Measurements from ENCODE around the gene DLX2.
"Not testable (repeated sequence)": the region's sequence is repeated elsewhere in the genome, so short reads cannot be mapped to it uniquely, and the experiment has no call there.

Gene DLX2

GRCh38 chr2:172102391-172103359, at the start of gene DLX2:
TSS of gene DLX2 (minus strand) at chr2:172102900. CDS start at chr2:172102538, 362 bp downstream.
- peak; percentile 70 for ATAC-seq
- TF ChIP-seq ZNF70 (CRISPR knock-in tag; IDR thresholded peaks at IDR 0.05) = no peak
- TF ChIP-seq ARNTL (CRISPR knock-in tag; IDR thresholded peaks at IDR 0.05; ENCODE audit: borderline replicate concordance, low read depth) = no peak
- no peak for TF ChIP-seq ZFP3 (CRISPR knock-in tag; IDR thresholded peaks at IDR 0.05)
- TF ChIP-seq ISL1 (CRISPR knock-in tag; IDR thresholded peaks at IDR 0.05) = no peak
- TF ChIP-seq POU6F1 (CRISPR knock-in tag; IDR thresholded peaks at IDR 0.05; ENCODE audit: borderline replicate concordance, low read depth) = no peak
- TF ChIP-seq CSDC2 (CRISPR knock-in tag; IDR thresholded peaks at IDR 0.05) = no peak
- TF ChIP-seq ZNF565 (CRISPR knock-in tag; conservative IDR thresholded peaks at IDR 0.05; ENCODE audit: low read depth) = no peak
- TF ChIP-seq ESRRG (CRISPR knock-in tag; IDR thresholded peaks at IDR 0.05) = no peak
- no peak for TF ChIP-seq PATZ1 (CRISPR knock-in tag; IDR thresholded peaks at IDR 0.05; ENCODE audit: borderline replicate concordance)
- no peak for TF ChIP-seq GLIS3 (CRISPR knock-in tag; IDR thresholded peaks at IDR 0.05)
- no peak for TF ChIP-seq PPARA (CRISPR knock-in tag; IDR thresholded peaks at IDR 0.05; ENCODE audit: borderline replicate concordance)
- TF ChIP-seq ZNF8 (CRISPR knock-in tag; IDR thresholded peaks at IDR 0.05) = no peak
- no peak for TF ChIP-seq TOX (CRISPR knock-in tag; IDR thresholded peaks at IDR 0.05; ENCODE audit: borderline replicate concordance)
- no peak for TF ChIP-seq CREB5 (CRISPR knock-in tag; IDR thresholded peaks at IDR 0.05; ENCODE audit: low read depth)

- ATAC-seq = peak; percentile 75
- TF ChIP-seq ZFP3 (CRISPR knock-in tag; IDR thresholded peaks at IDR 0.05) = no peak
- no peak for TF ChIP-seq OSR1 (CRISPR knock-in tag; IDR thresholded peaks at IDR 0.05)
- no peak for TF ChIP-seq ZNF70 (CRISPR knock-in tag; IDR thresholded peaks at IDR 0.05)
- TF ChIP-seq CREB5 (CRISPR knock-in tag; IDR thresholded peaks at IDR 0.05; ENCODE audit: low read depth) = no peak
- no peak for TF ChIP-seq TSHZ2 (CRISPR knock-in tag; IDR thresholded peaks at IDR 0.05)
- no peak for TF ChIP-seq TCF4 (CRISPR knock-in tag; IDR thresholded peaks at IDR 0.05; ENCODE audit: borderline replicate concordance)
- TF ChIP-seq PPARA (CRISPR knock-in tag; IDR thresholded peaks at IDR 0.05; ENCODE audit: borderline replicate concordance) = no peak
- TF ChIP-seq ARNTL (CRISPR knock-in tag; IDR thresholded peaks at IDR 0.05; ENCODE audit: borderline replicate concordance, low read depth) = no peak
Measured at GRCh38 chr2:172147944-172148650, 45.4 kb upstream of the DLX2 start.

- TF ChIP-seq TCF4 (CRISPR knock-in tag; IDR thresholded peaks at IDR 0.05; ENCODE audit: borderline replicate concordance) (no peak), OSR1 (CRISPR knock-in tag; IDR thresholded peaks at IDR 0.05) (no peak), RARB (CRISPR knock-in tag; IDR thresholded peaks at IDR 0.05) (no peak), BACH2 (CRISPR knock-in tag; IDR thresholded peaks at IDR 0.05; ENCODE audit: borderline replicate concordance) (no peak), CREB5 (CRISPR knock-in tag; IDR thresholded peaks at IDR 0.05; ENCODE audit: low read depth) (no peak), ZNF8 (CRISPR knock-in tag; IDR thresholded peaks at IDR 0.05) (no peak), ESRRG (CRISPR knock-in tag; IDR thresholded peaks at IDR 0.05) (no peak), TOX (CRISPR knock-in tag; IDR thresholded peaks at IDR 0.05; ENCODE audit: borderline replicate concordance) (no peak), GLIS3 (CRISPR knock-in tag; IDR thresholded peaks at IDR 0.05) (no peak), ISL1 (CRISPR knock-in tag; IDR thresholded peaks at IDR 0.05) (no peak), ZNF70 (CRISPR knock-in tag; IDR thresholded peaks at IDR 0.05) (no peak), CSDC2 (CRISPR knock-in tag; IDR thresholded peaks at IDR 0.05) (no peak), ARNTL (CRISPR knock-in tag; IDR thresholded peaks at IDR 0.05; ENCODE audit: borderline replicate concordance, low read depth) (no peak), PPARA (CRISPR knock-in tag; IDR thresholded peaks at IDR 0.05; ENCODE audit: borderline replicate concordance) (no peak)
- no peak for ATAC-seq
Measured at GRCh38 chr2:172143817-172144216, 41.1 kb upstream of the DLX2 start.

- ATAC-seq = not testable (repeated sequence)
Measured at GRCh38 chr2:172138727-172139126, 36.0 kb upstream of the DLX2 start.
